GM23338 (cell line): ENCODE results near the gene COPS4. TPM values are rescaled to one million over a fixed set of nuclear protein-coding genes. Genes with fewer than 3 reads are reported as not detected.

Source experiments
- ATAC-seq: fragments of 200-7000 bp; cut with Tn5 transposase; 3 replicates; pipeline ENCODE4 v1.9.1; 2020
- DNase-seq: peaks from one replicate; pipeline ENCODE4 v3.0.0-alpha.2; 2015; ENCODE audit warnings: low spot score
- H2AFZ ChIP-seq: fragments of 200-600 bp; sonication (generic); 2 replicates; pipeline ENCODE4 v1.8.0; 2016; ENCODE audit warnings: antibody characterized with exemption, mild to moderate bottlenecking, moderate library complexity
- H3F3A ChIP-seq: fragments of 200-600 bp; sonication (generic); replicated peaks from 2 replicates; pipeline ENCODE4 v1.8.0; 2017; ENCODE audit warnings: antibody characterized with exemption, mixed run types, low read depth
- H3K27ac ChIP-seq: fragments of 200-600 bp; sonication (generic); 2 replicates; pipeline ENCODE4 v1.6.1; 2016; ENCODE audit warnings: low read depth
- H3K27me3 ChIP-seq: fragments of 200-600 bp; sonication (generic); 2 replicates; pipeline ENCODE4 v1.8.0; 2016; ENCODE audit warnings: mild to moderate bottlenecking, mixed run types, moderate library complexity; ENCODE audit not compliant: insufficient read depth
- H3K36me3 ChIP-seq: fragments of 200-600 bp; sonication (generic); 2 replicates; pipeline ENCODE4 v1.8.0; 2016; ENCODE audit warnings: mild to moderate bottlenecking; ENCODE audit not compliant: insufficient read depth
- H3K4me1 ChIP-seq: fragments of 200-600 bp; sonication (generic); 2 replicates; pipeline ENCODE4 v1.8.0; 2016; ENCODE audit warnings: mild to moderate bottlenecking, moderate library complexity; ENCODE audit not compliant: insufficient read depth
- H3K4me2 ChIP-seq: fragments of 200-600 bp; sonication (generic); 2 replicates; pipeline ENCODE4 v1.7.1; 2017; ENCODE audit warnings: mixed run types
- H3K4me3 ChIP-seq: fragments of 200-600 bp; sonication (generic); 2 replicates; pipeline ENCODE4 v1.6.1; 2016; ENCODE audit warnings: mixed run types
- H3K79me2 ChIP-seq: fragments of 200-600 bp; sonication (generic); replicated peaks from 2 replicates; pipeline ENCODE4 v1.8.0; 2017; ENCODE audit warnings: mild to moderate bottlenecking; ENCODE audit not compliant: insufficient read depth
- H3K9me2 ChIP-seq: fragments of 200-600 bp; sonication (generic); 2 replicates; pipeline ENCODE4 v1.8.0; 2017; ENCODE audit not compliant: insufficient read depth
- H4K20me1 ChIP-seq: fragments of 200-600 bp; sonication (generic); replicated peaks from 2 replicates; pipeline ENCODE4 v1.8.0; 2017; ENCODE audit warnings: mild to moderate bottlenecking; ENCODE audit not compliant: insufficient read depth
- H3K27ac Mint-ChIP-seq: 2 replicates; pipeline ENCODE4 v1.8.0; 2020; ENCODE audit warnings: inconsistent platforms, mild to moderate bottlenecking, moderate library complexity, mixed read lengths
- H3K27me3 Mint-ChIP-seq: 3 replicates; pipeline ENCODE4 v1.8.0; 2022; ENCODE audit warnings: low read depth, mild to moderate bottlenecking, moderate library complexity, mixed read lengths, inconsistent platforms; ENCODE audit not compliant: insufficient read depth, poor library complexity
- H3K36me3 Mint-ChIP-seq: 3 replicates; pipeline ENCODE4 v1.8.0; 2021; ENCODE audit warnings: low read depth, mild to moderate bottlenecking, inconsistent platforms, moderate library complexity, mixed read lengths
- H3K4me1 Mint-ChIP-seq: 3 replicates; pipeline ENCODE4 v1.8.0; 2020; ENCODE audit warnings: mild to moderate bottlenecking, inconsistent platforms, mixed read lengths
- H3K4me3 Mint-ChIP-seq: 3 replicates; pipeline ENCODE4 v1.8.0; 2021; ENCODE audit warnings: moderate library complexity, mild to moderate bottlenecking, inconsistent platforms, mixed read lengths
- H3K9me3 Mint-ChIP-seq: 3 replicates; pipeline ENCODE4 v1.8.0; 2020; ENCODE audit warnings: moderate library complexity, mild to moderate bottlenecking, inconsistent platforms, mixed read lengths
- CREB1 ChIP-seq: fragments of 250-450 bp; sonication (Bioruptor Pico); IDR thresholded peaks from 2 replicates; pipeline ENCODE4 v1.5.0; 2020; ENCODE audit warnings: low read depth, mild to moderate bottlenecking, moderate library complexity
- CTCF ChIP-seq, 2 experiments: fragments of 200-600 bp in 1 of 2; sonication (generic) in 1 of 2; conservative IDR thresholded peaks; 2 replicates each; pipeline versions ENCODE4 v1.5.1 to v1.6.1; 2016 to 2017; ENCODE audit warnings: antibody characterized with exemption in 2 of 2, low read depth in 2 of 2, mild to moderate bottlenecking in 2 of 2, moderate library complexity in 1 of 2
- ETS1 ChIP-seq: IDR thresholded peaks from 2 replicates; pipeline ENCODE4 v1.6.1; 2016; ENCODE audit warnings: antibody characterized with exemption
- EZH2 ChIP-seq: fragments of 200-600 bp; sonication (generic); IDR thresholded peaks from one replicate; pipeline ENCODE4 v1.8.0; 2017; ENCODE audit warnings: antibody characterized with exemption, mild to moderate bottlenecking, low read depth; ENCODE audit not compliant: unreplicated experiment
- EZH2phosphoT487 ChIP-seq: fragments of 200-600 bp; sonication (generic); IDR thresholded peaks from one replicate; pipeline ENCODE4 v1.8.1; 2018; ENCODE audit warnings: antibody characterized with exemption; ENCODE audit not compliant: unreplicated experiment
- JUNB ChIP-seq: IDR thresholded peaks from one replicate; pipeline ENCODE4 v1.6.1; 2016; ENCODE audit warnings: antibody characterized with exemption; ENCODE audit not compliant: unreplicated experiment
- NANOG ChIP-seq: IDR thresholded peaks from 2 replicates; pipeline ENCODE4 v1.6.1; 2016; ENCODE audit warnings: antibody characterized with exemption, borderline replicate concordance
- POLR2AphosphoS5 ChIP-seq: IDR thresholded peaks from 2 replicates; pipeline ENCODE4 v1.6.1; 2016; ENCODE audit warnings: antibody characterized with exemption, low read depth
- REST ChIP-seq: IDR thresholded peaks from one replicate; pipeline ENCODE4 v1.6.1; 2018; ENCODE audit warnings: antibody characterized with exemption; ENCODE audit not compliant: unreplicated experiment
- STAT1 ChIP-seq: IDR thresholded peaks from one replicate; pipeline ENCODE4 v1.6.1; 2016; ENCODE audit warnings: antibody characterized with exemption; ENCODE audit not compliant: unreplicated experiment
- ZNF114 ChIP-seq: fragments of 250-450 bp; sonication (Bioruptor Pico); IDR thresholded peaks from 2 replicates; pipeline ENCODE4 v1.5.0; 2020; ENCODE audit warnings: mild to moderate bottlenecking, moderate library complexity
- ZNF331 ChIP-seq: fragments of 250-450 bp; sonication (Bioruptor Pico); IDR thresholded peaks from 2 replicates; pipeline ENCODE4 v1.5.0; 2020; ENCODE audit warnings: low read depth, mild to moderate bottlenecking, moderate library complexity
- ZNF462 ChIP-seq: fragments of 250-450 bp; sonication (Bioruptor Pico); IDR thresholded peaks from 2 replicates; pipeline ENCODE4 v1.5.0; 2020; ENCODE audit warnings: mild to moderate bottlenecking, moderate library complexity
- polyA plus RNA-seq: library from polyadenylated mRNA; unstranded; fragments of >200 nt; fragmentation: Nextera tagmentation; extraction: Ambion mirVana; gene quantifications from 2 replicates; pipeline ENCODE4 v1.2.1, GENCODE V29; 2016
- total RNA-seq: library from RNA; depleted of rRNA; stranded (reverse); fragments of >200 nt; shearing (Covaris generic); gene quantifications from 2 replicates; pipeline ENCODE4 v1.2.3, GENCODE V29; 2014

COPS4 gene
- total and polyA plus RNA-seq, 2 experiments from 2014 or later, result 23.7 to 46.6 TPM

GRCh38 chr4:83009529-83009928 is 25.5 kb upstream of the COPS4 start:
- Histone ChIP-seq H4K20me1 (peaks cover 4% of the 10 kb centered on the region), H3K4me1 (peaks cover 18% of the 10 kb centered on the region), H3K27me3 (peaks cover 15% of the 10 kb centered on the region), H2AFZ (0 out of 2 replicates have a peak overlapping the region, but pooled peaks have one; percentile 92), H3K4me3 (peak overlapping the region; percentile 85), H3K9me2 (no peaks in the 10 kb centered on the region), H3K36me3 (no peaks in the 10 kb centered on the region), H3F3A (peaks cover 12% of the 10 kb centered on the region; the same call in 1 of the 2 replicates), H3K27ac (no peak overlapping the region), H3K79me2 (peaks cover 44% of the 10 kb centered on the region), H3K4me2 (peak overlapping the region; percentile 94)
- no peak for DNase-seq
- peaks cover 30% of the 10 kb centered on the region for H3K4me1 Mint-ChIP-seq
- no peaks in the 10 kb centered on the region for H3K9me3 Mint-ChIP-seq
- no peak overlapping the region for H3K27ac Mint-ChIP-seq
- TF ChIP-seq ETS1, result no peak
- no peak for TF ChIP-seq REST
- TF ChIP-seq CTCF (conservative IDR thresholded peaks at IDR 0.05; ENCODE audit: low read depth in 2 of 2), result no peak
- TF ChIP-seq EZH2phosphoT487, result no peak
- no peak for TF ChIP-seq JUNB
- no peak for TF ChIP-seq POLR2AphosphoS5
- TF ChIP-seq ZNF114, result no peak
- TF ChIP-seq ZNF331, result no peak
- no peak for TF ChIP-seq NANOG
- TF ChIP-seq STAT1, result no peak
- no peak for TF ChIP-seq CREB1 (CRISPR knock-in tag)
- TF ChIP-seq ZNF462 (CRISPR knock-in tag), result no peak
- no peak for TF ChIP-seq EZH2
- H3K27me3 Mint-ChIP-seq, result peaks cover 24% of the 10 kb centered on the region
- H3K36me3 Mint-ChIP-seq, result no peaks in the 10 kb centered on the region; the same call in 2 of the 3 replicates
- peak overlapping the region; percentile 88 for H3K4me3 Mint-ChIP-seq
- no peak for ATAC-seq
